ENCODE data around the gene SMAP2.

The SMAP2 gene

GRCh38 chr1:40350391-40350790, 23.1 kb upstream of the SMAP2 start:
- Histone ChIP-seq H3K4me3 (ENCODE audit: low read depth, low read length) (no peak overlapping the region), H3K4me1 (ENCODE audit: control insufficient read depth, insufficient read depth, low read length) (no peaks in the 10 kb centered on the region), H3K36me3 (ENCODE audit: control insufficient read depth in 2 of 2, insufficient read depth in 1 of 2, low read length in 2 of 2) (no peaks in the 10 kb centered on the region), H3K27ac (ENCODE audit: extremely low read depth, low read depth, low read length) (no peak overlapping the region), H3K9me3 (ENCODE audit: control insufficient read depth, insufficient read depth, low read depth, low read length) (no peaks in the 10 kb centered on the region)
- ChIA-PET POLR2A (no interaction called here), CTCF (interaction anchor here (2.9 kb wide), 1 partner anchor 11 kb away, joined by 19 read pairs; no protein-coding TSS in a partner anchor)
- TF ChIP-seq ZNF624 (tag by site-specific recombination; IDR thresholded peaks at IDR 0.05), result no peak
- TF ChIP-seq KLF1 (tag by site-specific recombination; IDR thresholded peaks at IDR 0.05), result no peak
- TF ChIP-seq ZNF132 (tag by site-specific recombination; IDR thresholded peaks at IDR 0.05; ENCODE audit: borderline replicate concordance), result no peak
- TF ChIP-seq ZNF416 (tag by site-specific recombination; IDR thresholded peaks at IDR 0.05), result no peak
- TF ChIP-seq ZNF214 (tag by site-specific recombination; IDR thresholded peaks at IDR 0.05; ENCODE audit: borderline replicate concordance), result no peak

- CTCF ChIA-PET, result interaction anchor here (1.2 to 4.8 kb wide), 2 partner anchors 12 to 207 kb away, joined by 6 to 26 read pairs; no protein-coding TSS in a partner anchor
- H3K4me1 ChIP-seq (ENCODE audit: control insufficient read depth, insufficient read depth, low read length), result no peaks in the 10 kb centered on the region
- no peaks in the 10 kb centered on the region for H3K9me3 ChIP-seq (ENCODE audit: control insufficient read depth, insufficient read depth, low read depth, low read length)
- POLR2A ChIA-PET, result no interaction called here
- H3K27ac ChIP-seq (ENCODE audit: extremely low read depth, low read depth, low read length), result no peak overlapping the region
- no peak overlapping the region for H3K4me3 ChIP-seq (ENCODE audit: low read depth, low read length)
- H3K36me3 ChIP-seq (ENCODE audit: control insufficient read depth in 2 of 2, insufficient read depth in 1 of 2, low read length in 2 of 2), result no peaks in the 10 kb centered on the region
- TF ChIP-seq ZNF843 (tag by site-specific recombination; IDR thresholded peaks at IDR 0.05) (no peak), ZBTB48 (tag by site-specific recombination; IDR thresholded peaks at IDR 0.05) (no peak), ZNF391 (tag by site-specific recombination; IDR thresholded peaks at IDR 0.05; ENCODE audit: borderline replicate concordance, low read depth) (no peak), ZSCAN23 (tag by site-specific recombination; IDR thresholded peaks at IDR 0.05) (no peak), AEBP2 (tag by site-specific recombination; IDR thresholded peaks at IDR 0.05; ENCODE audit: borderline replicate concordance) (no peak), ZNF610 (tag by site-specific recombination; IDR thresholded peaks at IDR 0.05; ENCODE audit: borderline replicate concordance) (no peak), CTCF (tag by site-specific recombination; IDR thresholded peaks at IDR 0.05) (no peak), ZNF76 (tag by site-specific recombination; IDR thresholded peaks at IDR 0.05; ENCODE audit: borderline replicate concordance, low read depth) (no peak), ZSCAN5A (tag by site-specific recombination; IDR thresholded peaks at IDR 0.05) (no peak), PATZ1 (tag by site-specific recombination; IDR thresholded peaks at IDR 0.05) (no peak), ZBTB7A (tag by site-specific recombination; IDR thresholded peaks at IDR 0.05; ENCODE audit: low read depth) (no peak), ZNF596 (tag by site-specific recombination; IDR thresholded peaks at IDR 0.05) (no peak), ZSCAN18 (tag by site-specific recombination; IDR thresholded peaks at IDR 0.05) (no peak)
Measured at GRCh38 chr1:40351124-40351523, 22.4 kb upstream of the SMAP2 start.
